DMS53 treated with DMSO at 0.1 percent for 48 hours (cell line): ENCODE data around the gene TUBB6.

ENCODE experiments used
- DNase-seq: peaks from one replicate; lab custom pipeline; 2025; ENCODE audit not compliant: unreplicated experiment; lab: John Stamatoyannopoulos, UW

Gene TUBB6

DNA sequence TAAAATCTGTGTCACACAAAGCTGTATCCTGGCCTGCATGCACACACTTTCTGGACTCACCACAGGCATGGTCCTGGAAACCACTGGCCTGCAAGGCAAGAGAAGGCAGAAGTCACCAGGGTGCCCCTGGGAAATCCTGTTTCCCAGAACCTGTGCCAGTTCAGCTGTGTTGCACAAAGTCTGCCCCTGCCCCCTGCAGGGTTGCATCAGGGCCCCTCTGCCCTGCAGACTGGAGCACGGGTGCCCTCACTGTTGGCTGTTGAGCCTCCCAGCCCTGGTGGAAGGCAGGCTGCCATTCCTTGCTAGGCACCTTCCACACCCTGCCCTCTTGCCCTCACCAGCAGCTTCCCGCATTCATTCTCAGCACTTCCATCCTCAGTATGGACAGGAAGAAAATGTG is 18.0 kb upstream of the TUBB6 start:
- DNase-seq = no peak

DNA sequence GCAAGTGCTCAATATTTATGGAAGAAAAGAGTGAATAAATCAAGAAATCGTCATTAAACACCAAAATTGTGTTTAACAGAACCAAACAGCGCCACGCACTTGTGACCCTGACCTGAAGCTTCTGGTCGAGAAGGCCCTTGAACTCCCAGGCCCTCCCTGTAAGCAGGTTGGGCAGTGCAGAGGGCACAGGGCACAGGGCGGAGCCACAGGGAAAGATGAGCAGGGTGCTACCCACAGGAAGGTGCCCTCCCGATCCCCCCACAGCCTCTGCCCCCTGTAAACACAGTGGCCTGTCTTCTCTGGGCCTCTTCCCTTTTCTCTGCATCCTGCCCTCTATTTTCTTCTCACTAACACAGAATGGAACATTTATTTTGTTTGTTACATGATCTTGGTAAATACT is 16.9 kb upstream of the TUBB6 start:
- DNase-seq = no peak

DNA sequence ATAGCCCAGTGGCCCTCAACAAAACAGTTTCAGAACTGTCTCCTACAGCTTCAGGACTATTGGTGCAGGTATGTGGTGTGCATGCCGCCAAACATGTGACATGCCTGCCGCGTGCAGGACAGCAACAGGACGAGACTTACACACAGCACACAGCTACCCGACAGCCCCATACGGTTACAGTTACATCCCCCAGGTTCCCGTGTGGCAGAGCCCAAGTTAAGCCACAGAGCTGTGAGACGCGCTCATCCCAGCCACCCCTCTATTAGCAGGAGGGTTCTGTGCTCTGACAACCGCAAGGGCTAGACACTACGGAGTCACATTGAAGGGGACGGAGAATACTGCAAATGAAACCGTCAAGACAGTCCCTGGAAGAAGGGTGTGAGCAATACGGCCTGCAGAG is 16.4 kb upstream of the TUBB6 start:
- DNase-seq = no peak

DNA sequence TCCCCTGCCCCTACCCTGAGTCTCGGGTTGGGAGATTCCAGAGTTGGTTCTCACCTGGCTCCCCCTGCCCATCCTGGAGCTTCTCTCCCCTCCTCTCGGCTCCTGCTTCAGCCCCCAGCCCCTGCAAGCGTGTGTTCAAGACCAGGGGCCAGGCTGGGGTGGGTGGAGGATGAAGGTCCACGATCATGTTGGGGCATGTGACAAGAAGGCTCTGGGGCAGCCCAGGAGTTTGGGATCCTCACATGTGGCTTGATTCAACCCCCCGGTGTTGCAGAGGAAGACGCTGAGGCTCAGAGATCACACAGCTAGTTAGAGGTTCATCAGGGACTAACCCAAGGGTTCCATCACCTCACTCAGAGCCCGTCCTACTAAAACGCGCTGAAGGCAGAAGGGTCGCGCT is 14.2 kb upstream of the TUBB6 start:
- no peak for DNase-seq

DNA sequence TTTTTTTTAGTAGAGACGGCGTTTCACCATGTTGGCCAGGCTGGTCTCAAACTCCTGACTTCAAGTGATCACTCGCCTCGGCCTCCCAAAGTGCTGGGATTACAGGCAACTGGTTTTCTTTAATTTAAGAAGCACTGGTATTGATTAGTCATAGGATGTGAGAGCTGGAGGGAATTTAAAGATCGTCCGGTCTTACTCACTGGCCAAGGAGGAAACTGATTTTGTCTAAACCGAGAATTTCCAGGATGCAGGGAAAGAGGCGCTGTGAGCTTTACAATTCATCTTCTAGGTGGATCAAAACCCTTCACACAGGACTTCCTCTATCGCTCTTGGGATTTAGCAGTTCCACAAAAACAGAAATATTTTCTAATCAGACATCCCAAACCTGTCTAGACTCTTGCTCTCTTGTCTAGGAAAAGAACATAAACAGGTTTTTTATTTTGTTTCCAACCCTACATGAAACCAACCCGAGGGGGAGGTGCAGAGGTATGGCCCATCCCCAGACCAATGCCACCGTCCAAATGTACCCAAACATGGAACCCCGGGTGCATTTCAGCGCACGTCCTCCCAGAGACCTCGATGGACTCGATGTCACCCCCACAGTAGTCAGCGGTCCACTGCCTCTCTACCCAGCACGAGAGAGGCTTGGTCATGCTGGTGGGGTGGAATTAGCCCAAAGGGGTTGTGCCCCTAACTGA is 12.5 kb upstream of the TUBB6 start:
- no peak for DNase-seq

DNA sequence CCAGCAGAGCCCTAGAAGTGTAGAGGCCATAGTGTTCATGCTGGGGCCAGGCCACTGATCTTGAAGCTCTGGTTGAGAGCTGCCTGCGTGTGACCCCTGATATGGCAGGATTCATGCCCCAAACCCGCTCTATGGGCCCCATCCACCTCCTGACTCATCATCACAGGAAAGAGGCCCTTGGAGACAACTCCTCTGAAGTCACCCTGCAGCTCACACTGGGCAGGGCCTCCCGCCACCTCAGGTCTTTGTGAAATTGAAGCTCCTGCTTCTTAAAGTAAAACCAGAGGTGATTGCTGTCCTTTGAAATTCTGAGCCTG is 12.0 kb upstream of the TUBB6 start:
- DNase-seq = no peak

DNA sequence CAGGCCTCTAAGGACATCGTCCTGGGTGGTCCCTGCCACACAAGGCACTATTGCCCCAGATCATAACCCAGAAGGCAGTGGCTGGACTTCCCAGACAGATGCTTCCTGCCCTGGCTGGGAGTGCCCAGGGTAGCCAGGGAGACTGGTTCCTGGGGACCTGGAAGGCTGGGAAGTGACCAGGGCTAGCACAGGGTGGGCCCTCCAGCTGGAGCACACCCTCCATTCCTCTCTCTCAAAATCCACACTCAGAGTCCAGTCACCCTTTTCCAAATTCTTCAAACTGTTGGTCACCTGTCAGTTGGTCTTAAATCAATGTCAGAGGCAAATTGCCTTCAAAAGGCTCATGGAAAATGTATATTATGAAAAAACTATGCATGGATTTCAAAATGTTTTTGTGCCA is 11.6 kb upstream of the TUBB6 start:
- no peak for DNase-seq

DNA sequence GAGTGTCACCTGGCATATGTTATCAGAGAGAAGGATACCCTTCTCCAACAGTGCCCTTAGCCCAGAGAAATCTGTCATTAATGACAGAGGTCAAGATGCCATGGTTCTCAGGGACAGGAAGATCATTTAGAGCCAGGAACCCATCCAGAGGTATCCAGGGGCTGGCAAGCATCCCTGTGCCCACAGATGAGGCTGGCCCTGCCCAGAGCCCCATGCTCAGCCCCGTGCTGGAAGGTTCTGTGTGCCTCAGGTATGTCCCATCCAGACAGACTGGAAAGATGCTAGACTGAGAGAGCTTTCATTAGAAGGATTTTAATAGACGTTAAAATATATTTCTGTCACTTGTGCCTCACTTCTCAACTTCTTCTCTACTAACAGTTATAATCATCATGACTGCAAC is 8.2 kb upstream of the TUBB6 start:
- DNase-seq = no peak

DNA sequence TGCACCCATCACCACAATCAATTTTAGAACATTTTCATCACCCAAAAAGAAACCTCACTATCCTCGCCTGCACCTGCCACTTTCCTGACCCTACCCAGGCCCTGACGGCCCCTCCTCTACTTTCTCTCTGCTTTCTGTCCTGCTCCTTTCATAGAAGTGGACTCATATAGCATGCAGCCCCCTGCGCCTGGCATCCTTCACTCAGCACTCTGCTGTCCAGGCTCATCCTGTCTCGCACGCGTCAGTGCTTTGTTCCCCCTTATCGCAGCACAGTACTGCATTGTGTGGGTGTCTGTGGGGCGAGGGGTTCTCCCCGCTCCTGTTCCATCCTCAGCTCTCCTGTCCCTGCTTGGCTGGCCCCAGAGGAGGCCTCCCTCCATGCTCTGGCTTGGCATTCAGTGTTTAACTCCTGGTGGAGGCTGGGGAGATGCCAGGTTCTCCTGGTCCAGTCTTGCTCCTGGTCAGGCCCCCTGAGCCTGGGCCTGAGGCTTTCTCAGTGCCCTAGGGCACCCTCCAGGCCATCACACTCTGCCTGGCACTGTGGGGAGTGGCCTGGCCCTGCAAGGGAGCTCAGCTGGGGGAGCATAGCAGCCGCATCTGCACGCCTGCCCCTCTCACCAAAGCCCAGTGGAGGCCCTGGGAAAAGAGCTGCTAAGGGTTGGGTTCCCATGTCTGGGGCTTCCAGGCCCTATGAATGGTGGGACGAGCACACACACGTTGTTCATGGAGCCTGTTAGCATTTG is 6.6 kb upstream of the TUBB6 start:
- DNase-seq = no peak

DNA sequence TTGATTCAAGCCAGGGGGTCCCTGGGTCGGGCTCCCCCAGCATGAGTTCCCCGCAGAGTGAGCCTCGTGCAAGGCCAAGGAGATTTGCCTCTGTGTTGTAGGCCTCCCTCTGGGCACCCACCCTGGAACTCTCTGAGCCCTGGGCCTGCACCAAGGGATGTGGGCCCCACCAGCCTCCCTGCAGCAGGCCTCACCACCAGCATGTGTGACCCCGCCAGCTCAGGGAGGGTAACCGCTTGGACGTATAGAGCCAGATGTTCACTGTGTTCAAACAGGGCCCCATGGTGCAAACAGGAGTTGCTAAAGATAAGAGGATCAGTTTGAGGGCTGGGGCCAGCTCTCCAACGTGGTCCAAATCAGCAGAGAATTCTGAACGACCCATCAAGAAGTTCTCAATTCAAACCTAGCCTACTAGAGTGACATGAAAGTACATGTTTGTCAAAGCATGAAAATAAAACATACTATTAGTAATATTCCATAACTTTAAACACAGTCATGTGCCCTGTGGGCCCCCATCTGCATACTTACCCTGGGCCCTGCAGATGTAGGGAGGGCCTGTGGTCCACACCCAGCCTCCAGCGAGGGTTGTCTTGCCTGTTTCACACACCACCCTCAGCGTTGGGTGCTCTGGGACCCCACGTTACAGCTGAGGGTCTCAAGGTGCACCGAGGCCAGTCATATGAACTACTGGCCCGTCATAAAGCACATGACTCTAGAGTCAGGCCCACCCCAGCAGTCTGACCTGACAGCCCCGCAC is 5.5 kb upstream of the TUBB6 start:
- DNase-seq = no peak

DNA sequence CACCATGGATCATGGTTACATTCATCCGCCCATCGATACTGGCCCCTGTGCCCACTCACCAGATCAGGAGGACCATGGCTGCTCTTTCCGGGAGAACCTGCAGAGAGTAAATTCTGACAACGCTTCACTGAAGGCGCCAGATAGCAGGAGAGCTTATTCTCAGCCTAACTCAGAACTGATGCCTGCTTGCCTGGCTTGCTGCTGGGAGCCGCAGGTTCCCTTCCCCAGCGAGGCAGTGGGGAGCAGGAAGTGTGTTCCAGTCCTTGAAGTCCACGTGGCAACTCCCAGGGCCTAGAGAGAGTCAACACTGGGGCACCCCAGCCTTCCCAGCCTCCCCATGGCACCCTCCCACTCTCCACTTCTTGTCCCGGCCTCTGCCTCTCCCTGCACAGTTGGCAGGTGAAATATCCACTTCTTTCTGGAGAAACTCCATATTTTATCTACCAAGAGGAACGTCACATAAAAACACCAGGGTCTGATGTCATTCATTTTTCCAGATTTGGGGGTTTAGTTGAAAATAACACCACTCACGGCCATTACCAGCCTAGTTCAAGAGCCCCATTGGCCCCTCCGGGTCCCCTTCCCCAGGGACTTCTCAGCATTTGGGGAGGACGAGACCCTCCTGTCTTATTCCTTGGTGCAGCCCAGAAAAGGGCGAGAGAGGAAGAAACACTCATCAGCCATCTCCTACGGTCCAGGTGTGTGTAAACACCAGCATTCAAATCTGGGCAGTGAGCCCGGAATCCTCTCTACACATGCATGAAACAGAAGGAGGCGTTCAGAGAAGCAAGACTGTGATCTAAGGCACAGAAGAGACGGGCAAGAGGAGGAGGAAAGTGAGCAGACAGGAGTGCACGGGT is 3.5 kb upstream of the TUBB6 start:
- peak; percentile 86 for DNase-seq

DNA sequence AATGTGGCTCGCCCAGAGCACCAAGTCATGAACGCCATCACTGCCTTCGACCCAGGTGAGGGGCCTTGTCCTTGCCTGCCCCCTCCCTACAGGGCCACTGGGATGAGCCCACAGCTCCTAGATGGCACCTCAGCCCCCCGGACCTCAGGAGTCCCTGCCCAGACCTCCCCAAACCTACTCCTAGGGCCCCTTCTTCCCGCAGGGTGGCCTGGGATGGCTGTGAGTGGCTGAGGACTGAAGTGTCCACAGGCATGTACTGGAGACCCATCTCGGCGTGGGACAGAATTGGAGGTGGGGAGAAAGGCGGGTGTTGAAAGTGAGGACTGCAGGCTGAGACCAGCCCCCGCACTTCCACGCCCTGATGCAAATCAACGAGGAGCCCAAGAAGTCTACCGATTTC is 2.8 kb upstream of the TUBB6 start:
- DNase-seq = no peak

DNA sequence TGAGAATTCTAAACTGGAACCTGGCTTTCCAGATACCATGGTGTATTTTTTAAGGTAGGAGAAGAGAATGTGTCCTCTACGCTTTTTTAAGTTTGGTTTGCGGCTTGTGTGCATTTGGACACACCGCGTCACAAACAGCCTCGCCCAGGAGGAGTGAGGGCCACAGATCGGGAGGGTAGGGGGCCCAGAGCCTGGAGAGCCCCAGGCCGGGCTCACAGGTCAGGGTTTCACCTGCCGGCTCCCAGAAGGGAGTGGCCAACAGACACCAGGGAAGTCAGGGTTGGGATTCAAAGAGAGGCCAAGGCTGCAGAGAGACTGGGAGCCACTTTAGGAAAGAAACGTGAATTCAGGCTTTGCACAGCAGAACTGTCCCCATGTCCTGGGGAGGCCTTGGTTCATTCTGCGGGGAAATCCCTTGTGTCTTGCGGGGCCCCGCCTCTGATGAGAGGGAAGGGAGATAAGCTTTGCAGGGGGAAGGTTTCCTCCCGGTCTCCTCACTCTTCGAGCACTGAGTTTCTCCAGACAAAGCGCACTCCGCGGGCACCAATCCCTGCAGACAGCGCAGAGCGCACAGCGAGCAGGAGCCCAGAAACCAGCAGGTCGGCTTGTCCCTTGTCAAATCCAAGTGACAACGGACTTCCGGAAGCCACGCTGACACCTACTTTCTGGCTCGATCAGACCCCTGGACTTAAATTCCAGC is 2.0 kb upstream of the TUBB6 start:
- no peak for DNase-seq

DNA sequence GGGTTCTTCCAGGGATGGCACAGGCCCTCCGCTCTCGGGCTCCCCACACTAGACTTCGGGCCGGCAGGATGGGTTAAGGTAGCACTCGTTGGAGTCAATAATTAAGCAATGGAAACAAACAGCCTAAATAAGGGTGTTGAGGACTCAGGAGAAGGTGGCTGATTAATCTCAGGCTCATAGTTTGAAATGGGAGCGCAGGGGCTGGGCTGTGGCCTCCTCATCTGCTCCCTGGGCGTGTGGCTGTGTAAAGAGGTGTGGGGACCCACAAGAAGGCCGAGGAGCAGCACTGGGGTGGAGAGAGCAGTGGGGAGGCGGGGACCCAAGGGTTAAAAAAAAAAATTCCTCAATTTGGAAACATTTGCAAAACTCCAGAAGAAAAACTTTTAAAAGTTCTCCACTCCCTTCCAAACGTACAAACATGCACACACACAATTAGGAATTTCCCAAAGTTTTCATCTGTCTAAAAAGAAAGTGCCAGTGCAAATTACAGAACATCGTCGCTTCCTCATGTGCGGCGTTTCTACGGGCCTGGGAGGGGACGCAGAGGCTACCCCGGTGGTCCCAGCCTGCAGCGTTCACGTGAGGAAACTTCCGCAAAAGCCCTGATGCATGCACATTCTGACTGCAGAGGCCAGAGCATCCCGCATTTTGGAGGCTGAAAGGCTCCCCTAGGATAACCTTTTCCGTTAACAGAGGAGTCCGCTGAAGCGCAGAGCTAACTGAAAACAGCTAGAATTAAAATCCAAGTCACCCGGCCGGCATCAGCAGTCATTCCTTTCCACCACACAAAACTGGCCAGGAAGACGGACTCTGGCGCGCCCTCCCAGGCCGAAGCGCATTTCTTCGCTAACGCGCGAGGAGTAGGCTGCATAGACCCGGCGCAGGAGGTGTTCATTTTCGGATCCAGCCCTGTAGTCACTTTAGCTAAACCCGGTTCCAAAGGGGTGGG is 1.0 kb upstream of the TUBB6 start:
- peak; percentile 57 for DNase-seq

DNA sequence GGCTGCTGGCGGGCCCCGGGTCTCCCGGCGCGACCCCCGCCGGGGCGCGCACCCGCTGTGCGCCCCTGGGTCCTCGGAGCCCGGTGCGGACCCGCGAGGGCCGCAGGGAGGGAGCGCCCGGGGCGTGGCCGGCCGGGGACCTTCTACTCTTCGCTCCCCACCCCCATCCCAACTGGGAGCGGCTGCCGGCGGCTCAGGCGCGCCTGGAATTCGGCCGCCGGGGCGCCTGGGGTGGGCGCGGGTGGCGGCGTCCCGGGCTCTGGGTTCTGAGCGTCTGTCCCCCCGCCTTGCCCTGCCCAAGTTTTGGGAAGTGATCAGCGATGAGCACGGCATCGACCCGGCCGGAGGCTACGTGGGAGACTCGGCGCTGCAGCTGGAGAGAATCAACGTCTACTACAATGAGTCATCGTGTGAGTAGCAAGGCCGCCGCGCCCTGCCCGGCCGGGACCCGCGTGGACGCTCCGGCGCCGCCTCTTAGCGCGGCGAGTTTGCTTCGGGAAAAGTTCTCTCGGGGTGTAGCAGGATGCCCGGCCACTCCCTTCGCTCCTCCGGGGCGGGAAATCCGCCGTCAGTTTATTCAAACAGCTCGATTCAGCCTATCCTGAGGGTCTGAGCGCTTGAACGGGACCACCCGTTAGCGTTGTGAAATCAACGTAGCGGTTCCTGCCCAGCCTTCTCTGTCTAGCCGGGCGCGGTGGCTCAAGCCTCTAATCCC is 502 bp downstream of the TUBB6 start:
- peak; percentile 48 for DNase-seq

DNA sequence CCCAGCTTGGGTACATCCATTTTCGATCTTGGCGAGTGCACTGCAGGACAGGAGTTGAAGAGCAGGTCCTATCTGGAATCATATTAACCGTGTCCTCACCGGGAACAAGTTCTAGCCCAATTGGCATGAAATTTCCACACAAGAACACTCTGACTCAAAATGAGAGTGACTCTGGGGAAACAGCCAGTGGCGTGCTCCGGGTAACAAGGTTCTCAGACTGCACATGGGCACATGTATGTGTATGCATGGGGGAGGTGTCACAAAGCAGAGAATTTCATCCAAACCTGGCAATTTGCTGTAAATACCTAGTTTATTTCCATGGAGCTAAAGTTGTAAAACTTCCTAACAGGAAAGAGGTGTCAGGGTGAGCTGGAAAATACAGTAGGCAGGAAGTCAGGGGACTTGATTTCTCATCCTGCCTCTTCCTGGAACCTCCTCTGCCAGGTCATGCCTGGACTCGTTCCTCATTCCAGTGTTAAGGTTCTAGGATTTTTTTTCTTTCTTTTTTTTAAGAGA is 1.7 kb downstream of the TUBB6 start:
- DNase-seq = no peak

DNA sequence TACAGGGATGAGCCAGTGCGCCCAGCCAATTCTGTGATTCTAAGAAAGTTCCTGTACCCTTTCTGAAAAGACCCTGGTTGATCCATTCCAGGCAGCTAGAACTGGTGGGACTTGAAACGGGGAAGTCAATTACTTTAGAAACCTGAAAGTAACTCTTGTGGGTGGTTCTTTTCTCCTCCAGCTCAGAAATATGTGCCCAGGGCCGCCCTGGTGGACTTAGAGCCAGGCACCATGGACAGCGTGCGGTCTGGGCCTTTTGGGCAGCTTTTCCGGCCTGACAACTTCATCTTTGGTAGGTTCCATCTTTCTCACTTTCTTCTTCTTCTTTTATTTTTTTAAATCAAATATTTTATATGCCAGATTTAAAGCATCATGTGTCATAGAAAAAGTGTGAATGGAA is 2.7 kb downstream of the TUBB6 start:
- no peak for DNase-seq

DNA sequence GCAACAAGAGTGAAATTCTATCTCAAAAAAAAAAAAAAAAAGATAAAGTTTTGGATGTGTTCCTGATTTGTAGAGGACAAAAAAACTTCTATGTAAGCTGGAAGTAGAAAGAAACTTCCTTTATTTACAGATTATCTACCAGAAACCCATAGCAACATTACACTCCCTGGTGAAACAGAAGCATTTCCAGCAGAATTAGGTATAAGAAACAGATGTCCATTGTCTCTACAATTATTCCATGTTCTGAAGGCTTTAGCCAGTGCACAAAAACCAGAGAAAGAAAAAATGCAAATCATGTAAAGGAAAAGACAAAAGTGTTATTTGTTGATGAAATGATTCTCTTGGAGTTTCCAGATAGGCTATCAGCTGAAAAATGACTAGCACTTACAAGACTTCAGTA is 4.9 kb downstream of the TUBB6 start:
- DNase-seq = no peak
